SK-N-SH (cell line): ENCODE measurements around the gene PRR19. TPM values are rescaled to one million over a fixed set of nuclear protein-coding genes. Genes with fewer than 3 reads are reported as not detected.

Experiments used
- CTCF ChIA-PET: fragments of 300-600, 350-600 bp; formaldehyde crosslinking; extraction: SDS; loops from one replicate; lab custom pipeline; 2021; lab: Yijun Ruan, JAX
- POLR2A ChIA-PET: fragments of 350-600 bp; sonication (Branson Sonifier 250); formaldehyde crosslinking; extraction: SDS; loops from one replicate; lab custom pipeline; 2020; ENCODE audit warnings: antibody characterized with exemption, inconsistent platforms; lab: Yijun Ruan, JAX
- DNase-seq: peaks from one replicate; pipeline ENCODE4 v3.0.0; 2012
- H2AFZ ChIP-seq: fragments of 200-600 bp; sonication (generic); 2 replicates; pipeline ENCODE4 v1.8.1; 2016; ENCODE audit warnings: antibody characterized with exemption, mild to moderate bottlenecking, low read depth
- H3F3A ChIP-seq: fragments of 200-600 bp; sonication (generic); replicated peaks from 2 replicates; pipeline ENCODE3; 2016; ENCODE audit warnings: antibody characterized with exemption, mild to moderate bottlenecking; ENCODE audit not compliant: insufficient read depth
- H3K27ac ChIP-seq, 2 experiments: fragments of 200-500 bp in 1 of 2; fragments of 200-600 bp in 1 of 2; sonication (Bioruptor generic) in 1 of 2; sonication (generic), shearing (Covaris generic) in 1 of 2; 2 replicates each; pipeline versions ENCODE4 v1.5.1 to v1.6.1; 2014 to 2016; ENCODE audit warnings: low read depth in 2 of 2, inconsistent platforms in 1 of 2, low read length in 1 of 2, mild to moderate bottlenecking in 1 of 2, mixed read lengths in 1 of 2
- H3K27me3 ChIP-seq: fragments of 200-600 bp; sonication (generic), shearing (Covaris generic); 2 replicates; pipeline ENCODE4 v1.6.1; 2016; ENCODE audit warnings: mixed run types; ENCODE audit not compliant: insufficient read depth
- H3K36me3 ChIP-seq, 2 experiments: fragments of 200-500 bp in 1 of 2; fragments of 200-600 bp in 1 of 2; sonication (Bioruptor generic) in 1 of 2; sonication (generic) in 1 of 2; replicated peaks in 1 of 2; 2 replicates each; pipeline versions ENCODE3 to v1.5.1; 2014 to 2016; ENCODE audit warnings: low read length in 1 of 2, mild to moderate bottlenecking in 1 of 2; ENCODE audit not compliant: insufficient read depth in 2 of 2, control insufficient read depth in 1 of 2
- H3K4me1 ChIP-seq, 2 experiments: fragments of 200-500 bp in 1 of 2; fragments of 200-600 bp in 1 of 2; sonication (Bioruptor generic) in 1 of 2; sonication (generic), shearing (Covaris generic) in 1 of 2; 2 replicates each; pipeline versions ENCODE4 v1.5.1 to v1.6.1; 2014 to 2016; ENCODE audit warnings: low read depth in 1 of 2, low read length in 1 of 2, mixed run types in 1 of 2; ENCODE audit not compliant: insufficient read depth in 2 of 2, control insufficient read depth in 1 of 2
- H3K4me2 ChIP-seq: fragments of 200-600 bp; sonication (generic), shearing (Covaris generic); 2 replicates; pipeline ENCODE4 v1.6.1; 2017; ENCODE audit warnings: mixed run types
- H3K4me3 ChIP-seq, 2 experiments: fragments of 200-500 bp in 1 of 2; fragments of 200-600 bp in 1 of 2; sonication (Bioruptor generic) in 1 of 2; sonication (generic), shearing (Covaris generic) in 1 of 2; 2 replicates each; pipeline versions ENCODE4 v1.5.1 to v1.8.1; 2014 to 2016; ENCODE audit warnings: low read depth in 2 of 2, inconsistent platforms in 1 of 2, low read length in 1 of 2, mild to moderate bottlenecking in 1 of 2, mixed read lengths in 1 of 2, moderate library complexity in 1 of 2
- H3K79me2 ChIP-seq: fragments of 200-600 bp; sonication (generic); 2 replicates; pipeline ENCODE4 v1.8.1; 2017; ENCODE audit warnings: mild to moderate bottlenecking; ENCODE audit not compliant: insufficient read depth
- H3K9ac ChIP-seq: fragments of 200-600 bp; sonication (generic); 2 replicates; pipeline ENCODE4 v1.6.1; 2017; ENCODE audit warnings: mixed run types
- H3K9me2 ChIP-seq: fragments of 200-600 bp; sonication (generic); 2 replicates; pipeline ENCODE4 v1.6.1; 2017; ENCODE audit warnings: mixed run types
- H3K9me3 ChIP-seq: fragments of 200-600 bp; sonication (generic); 2 replicates; pipeline ENCODE4 v1.6.1; 2017; ENCODE audit warnings: mixed run types, mild to moderate bottlenecking, moderate library complexity
- H4K20me1 ChIP-seq: fragments of 200-600 bp; sonication (generic); 2 replicates; pipeline ENCODE4 v1.6.1; 2017; ENCODE audit warnings: mild to moderate bottlenecking, mixed run types; ENCODE audit not compliant: insufficient read depth
- CHD2 ChIP-seq: fragments of 150-350 bp; IDR thresholded peaks from 2 replicates; pipeline ENCODE4 v1.6.1; 2018; ENCODE audit warnings: low read length; ENCODE audit not compliant: partially characterized antibody
- EZH2phosphoT487 ChIP-seq: fragments of 200-600 bp; sonication (generic); IDR thresholded peaks from 2 replicates; pipeline ENCODE4 v1.6.1; 2017; ENCODE audit warnings: low read depth, mixed run types, mild to moderate bottlenecking, antibody characterized with exemption, moderate library complexity, borderline replicate concordance
- FOXM1 ChIP-seq: IDR thresholded peaks from 2 replicates; pipeline ENCODE4 v1.4.0; 2012; ENCODE audit warnings: low read depth, mild to moderate bottlenecking
- GATA2 ChIP-seq: sonication (generic); formaldehyde crosslinking; IDR thresholded peaks from 2 replicates; pipeline ENCODE4 v1.5.0; 2020; ENCODE audit warnings: mild to moderate bottlenecking, missing genetic modification reagents
- NRF1 ChIP-seq: IDR thresholded peaks from 2 replicates; pipeline ENCODE4 v1.6.1; 2012; ENCODE audit warnings: low read depth, mild to moderate bottlenecking, low read length
- POLR2AphosphoS5 ChIP-seq: IDR thresholded peaks from 2 replicates; pipeline ENCODE4 v1.6.1; 2012; ENCODE audit warnings: low read depth, low read length
- RAD21 ChIP-seq: IDR thresholded peaks from 2 replicates; pipeline ENCODE4 v1.6.1; 2012; ENCODE audit warnings: mild to moderate bottlenecking, low read length
- RCOR1 ChIP-seq: fragments of 150-350 bp; IDR thresholded peaks from 2 replicates; pipeline ENCODE4 v1.6.1; 2017; ENCODE audit warnings: antibody characterized with exemption, low read length
- REST ChIP-seq: IDR thresholded peaks from 2 replicates; pipeline ENCODE4 v1.6.1; 2012; ENCODE audit warnings: mild to moderate bottlenecking, low read depth, low read length, moderate library complexity
- RXRA ChIP-seq: IDR thresholded peaks from 2 replicates; pipeline ENCODE4 v1.4.0; 2012; ENCODE audit warnings: low read depth, mild to moderate bottlenecking, borderline replicate concordance
- SIN3A ChIP-seq: IDR thresholded peaks from 2 replicates; pipeline ENCODE4 v1.6.1; 2012; ENCODE audit warnings: low read depth, mild to moderate bottlenecking, low read length, moderate library complexity, borderline replicate concordance
- SMC3 ChIP-seq: IDR thresholded peaks from 2 replicates; pipeline ENCODE4 v1.6.1; 2012; ENCODE audit warnings: low read depth, low read length, improper control_type of control experiment
- TCF12 ChIP-seq: IDR thresholded peaks from 2 replicates; pipeline ENCODE4 v1.4.0; 2012
- TEAD4 ChIP-seq: IDR thresholded peaks from 2 replicates; pipeline ENCODE4 v1.4.0; 2012; ENCODE audit warnings: mild to moderate bottlenecking, borderline replicate concordance; ENCODE audit not compliant: insufficient read depth
- YY1 ChIP-seq: IDR thresholded peaks from 2 replicates; pipeline ENCODE4 v1.4.0; 2012; ENCODE audit warnings: low read depth, mild to moderate bottlenecking
- WGBS: methylation state at CpG from one replicate; pipeline ENCODE4 v1.1.6; 2017; ENCODE audit warnings: low lambda C conversion rate; 5-methylcytosine and 5-hydroxymethylcytosine counted together
- polyA plus RNA-seq, 3 experiments: library from polyadenylated mRNA; depleted of rRNA; stranded (reverse); fragments of >200 nt; gene quantifications; 2 replicates each; pipeline ENCODE4 v1.2.3, GENCODE V29; 2012
- TF ChIP-seq, protein P1 (sequence below): IDR thresholded peaks from 2 replicates; pipeline ENCODE4 v1.4.0; 2012; ENCODE audit warnings: low read depth
- TF ChIP-seq, protein P2 (sequence below): IDR thresholded peaks from 2 replicates; pipeline ENCODE4; 2012

The PRR19 gene
- polyA plus RNA-seq, 1 of the 3 experiments (the other 2 are of a cell fraction): 1.3 TPM

GRCh38 chr19:42293540-42293939 lies 8.4 kb upstream of the PRR19 start:
- H3K4me2 ChIP-seq: no peak overlapping the region
- no peaks in the 10 kb centered on the region; a peak in 1 of 4 replicates for H3K4me1 ChIP-seq
- no peaks in the 10 kb centered on the region for H3K9me2 ChIP-seq
- 0 out of 2 replicates have a peak, but pooled peaks cover 5% of the 10 kb centered on the region for H4K20me1 ChIP-seq
- 90% methylated on average over 12 of the region's 17 CpGs for WGBS
- H3K27ac ChIP-seq: no peak overlapping the region
- no peaks in the 10 kb centered on the region for H3K9me3 ChIP-seq
- no peak overlapping the region for H3K9ac ChIP-seq
- 0 out of 2 replicates have a peak, but pooled peaks cover 3% of the 10 kb centered on the region for H3K79me2 ChIP-seq
- TF ChIP-seq, protein P1, sequence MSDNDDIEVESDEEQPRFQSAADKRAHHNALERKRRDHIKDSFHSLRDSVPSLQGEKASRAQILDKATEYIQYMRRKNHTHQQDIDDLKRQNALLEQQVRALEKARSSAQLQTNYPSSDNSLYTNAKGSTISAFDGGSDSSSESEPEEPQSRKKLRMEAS: no peak
- TF ChIP-seq FOXM1 (no peak), TEAD4 (no peak), RAD21 (no peak), SMC3 (no peak), SIN3A (no peak), CHD2 (no peak), GATA2 (no peak), RCOR1 (no peak), YY1 (no peak), EZH2phosphoT487 (no peak), NRF1 (no peak), RXRA (no peak)
- no peak overlapping the region for H3K4me3 ChIP-seq
- no peak for DNase-seq
- ChIA-PET POLR2A (interaction anchor here (1.3 kb wide), 1 partner anchor 9 kb away, joined by 4 read pairs; the partner anchor contains the start of gene PAFAH1B3), CTCF (interaction anchor here (5.9 to 9.5 kb wide), 2 partner anchors 15 to 47 kb away, joined by 51 to 60 read pairs; no protein-coding TSS in a partner anchor)
- H3K36me3 ChIP-seq: peaks cover 30 to 71% of the 10 kb centered on the region in 2 experiments
- H3K27me3 ChIP-seq: no peaks in the 10 kb centered on the region
- peaks cover 27% of the 10 kb centered on the region for H3F3A ChIP-seq
- no peak overlapping the region for H2AFZ ChIP-seq

DNA sequence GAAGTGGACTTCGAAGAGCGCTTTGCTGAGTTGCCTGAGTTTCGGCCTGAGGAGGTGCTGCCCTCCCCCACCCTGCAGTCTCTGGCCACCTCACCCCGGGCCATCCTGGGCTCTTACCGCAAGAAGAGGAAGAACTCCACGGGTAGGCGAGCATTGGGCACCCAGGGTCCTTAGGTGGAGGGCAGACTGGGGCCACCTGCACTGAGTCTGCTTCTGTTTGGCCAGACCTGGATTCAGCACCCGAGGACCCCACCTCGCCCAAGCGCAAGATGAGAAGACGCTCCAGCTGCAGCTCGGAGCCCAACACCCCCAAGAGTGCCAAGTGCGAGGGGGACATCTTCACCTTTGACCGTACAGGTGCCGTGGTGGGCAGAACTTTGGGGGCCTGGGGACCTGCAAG lies 8.0 kb upstream of the PRR19 start:
- POLR2A ChIA-PET: interaction anchor here (1.3 kb wide), 1 partner anchor 9 kb away, joined by 4 read pairs; the partner anchor contains the start of gene PAFAH1B3
- Histone ChIP-seq H3K9ac (no peak overlapping the region), H4K20me1 (0 out of 2 replicates have a peak, but pooled peaks cover 5% of the 10 kb centered on the region), H3F3A (peaks cover 27% of the 10 kb centered on the region), H2AFZ (no peak overlapping the region), H3K27me3 (no peaks in the 10 kb centered on the region), H3K9me2 (no peaks in the 10 kb centered on the region), H3K4me1 (no peaks in the 10 kb centered on the region; a peak in 1 of 4 replicates), H3K27ac (no peak overlapping the region), H3K36me3 (peaks cover 27 to 66% of the 10 kb centered on the region in 2 experiments), H3K9me3 (no peaks in the 10 kb centered on the region), H3K4me3 (no peak overlapping the region), H3K4me2 (no peak overlapping the region), H3K79me2 (0 out of 2 replicates have a peak, but pooled peaks cover 3% of the 10 kb centered on the region)
- TF ChIP-seq POLR2AphosphoS5 (no peak), TEAD4 (no peak), TCF12 (no peak), REST (no peak), RCOR1 (no peak)
- TF ChIP-seq, protein P2, sequence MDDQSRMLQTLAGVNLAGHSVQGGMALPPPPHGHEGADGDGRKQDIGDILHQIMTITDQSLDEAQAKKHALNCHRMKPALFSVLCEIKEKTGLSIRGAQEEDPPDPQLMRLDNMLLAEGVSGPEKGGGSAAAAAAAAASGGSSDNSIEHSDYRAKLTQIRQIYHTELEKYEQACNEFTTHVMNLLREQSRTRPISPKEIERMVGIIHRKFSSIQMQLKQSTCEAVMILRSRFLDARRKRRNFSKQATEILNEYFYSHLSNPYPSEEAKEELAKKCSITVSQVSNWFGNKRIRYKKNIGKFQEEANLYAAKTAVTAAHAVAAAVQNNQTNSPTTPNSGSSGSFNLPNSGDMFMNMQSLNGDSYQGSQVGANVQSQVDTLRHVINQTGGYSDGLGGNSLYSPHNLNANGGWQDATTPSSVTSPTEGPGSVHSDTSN: no peak
- no peak for DNase-seq
- CTCF ChIA-PET: interaction anchor here (2.1 to 9.5 kb wide), 3 partner anchors 9 to 48 kb away, joined by 9 to 60 read pairs (median 51); no protein-coding TSS in a partner anchor
- 97% methylated on average over 7 of the region's 15 CpGs for WGBS
